AG09309 (cell line): ENCODE data around the gene TMEM131.
"Not testable (repeated sequence)": the region's sequence is repeated elsewhere in the genome, so short reads cannot be mapped to it uniquely, and the experiment has no call there.

Experiments
- DNase-seq: peaks from one replicate; pipeline ENCODE4 v3.0.0-alpha.2; 2010; ENCODE audit warnings: low read depth
- H3K4me3 ChIP-seq: 2 replicates; pipeline ENCODE4 v1.5.1; 2011; ENCODE audit warnings: mild to moderate bottlenecking, low read depth, low read length, moderate library complexity; ENCODE audit not compliant: control insufficient read depth
- TF ChIP-seq, protein P1 (sequence below): IDR thresholded peaks from 2 replicates; pipeline ENCODE4 v1.5.1; 2011; ENCODE audit warnings: mild to moderate bottlenecking, low read depth, low read length, inconsistent platforms; ENCODE audit not compliant: insufficient read depth, control insufficient read depth; ENCODE audit errors: missing control alignments

TMEM131 gene

DNA sequence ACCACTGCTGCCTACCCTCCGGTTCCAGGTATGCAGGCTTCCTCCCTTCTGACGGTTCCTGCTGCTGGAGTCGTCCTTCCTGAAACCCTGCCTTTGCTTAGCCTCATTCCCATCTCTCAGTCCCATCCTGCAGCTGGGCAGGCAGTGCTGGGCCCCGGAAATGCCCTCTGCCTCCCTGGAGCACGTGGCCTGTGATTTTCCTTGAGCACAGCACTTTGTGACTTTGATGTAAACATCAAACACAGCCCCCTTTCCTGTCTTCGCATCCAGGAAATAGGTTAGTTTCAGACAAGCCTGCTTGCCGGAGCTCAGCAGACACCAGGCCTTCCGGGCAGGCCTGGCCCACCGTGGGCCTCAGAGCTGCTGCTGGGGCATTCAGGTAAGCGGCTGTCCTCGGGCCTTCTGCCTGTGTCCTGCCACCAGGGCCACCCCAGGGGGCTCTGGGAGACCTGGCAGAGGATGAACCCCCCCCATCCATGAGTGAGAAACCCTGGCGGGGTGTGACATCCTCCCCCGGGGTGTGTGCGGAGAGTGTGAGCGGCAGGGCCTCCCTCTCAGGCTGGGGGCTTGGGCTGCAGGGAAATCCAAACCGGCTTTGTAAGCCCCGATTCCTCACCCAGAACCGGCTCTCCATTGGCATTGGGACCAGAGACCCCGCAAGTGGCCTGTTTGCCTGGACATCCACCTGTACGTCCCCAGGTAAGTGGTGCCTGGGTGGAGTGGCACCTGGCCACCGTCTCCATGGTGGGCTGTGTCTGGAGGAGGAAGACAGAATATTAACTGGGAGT lies 282.3 kb downstream of the TMEM131 start, which contains the start of gene ZAP70:
TSS of gene ZAP70 (plus strand) at position 281 of the 788 bp plus-strand sequence. CDS start 10,461 bp downstream, outside the sequence.
- no peak within 1 kb of the TSS for H3K4me3 ChIP-seq
- TF ChIP-seq, protein P1, sequence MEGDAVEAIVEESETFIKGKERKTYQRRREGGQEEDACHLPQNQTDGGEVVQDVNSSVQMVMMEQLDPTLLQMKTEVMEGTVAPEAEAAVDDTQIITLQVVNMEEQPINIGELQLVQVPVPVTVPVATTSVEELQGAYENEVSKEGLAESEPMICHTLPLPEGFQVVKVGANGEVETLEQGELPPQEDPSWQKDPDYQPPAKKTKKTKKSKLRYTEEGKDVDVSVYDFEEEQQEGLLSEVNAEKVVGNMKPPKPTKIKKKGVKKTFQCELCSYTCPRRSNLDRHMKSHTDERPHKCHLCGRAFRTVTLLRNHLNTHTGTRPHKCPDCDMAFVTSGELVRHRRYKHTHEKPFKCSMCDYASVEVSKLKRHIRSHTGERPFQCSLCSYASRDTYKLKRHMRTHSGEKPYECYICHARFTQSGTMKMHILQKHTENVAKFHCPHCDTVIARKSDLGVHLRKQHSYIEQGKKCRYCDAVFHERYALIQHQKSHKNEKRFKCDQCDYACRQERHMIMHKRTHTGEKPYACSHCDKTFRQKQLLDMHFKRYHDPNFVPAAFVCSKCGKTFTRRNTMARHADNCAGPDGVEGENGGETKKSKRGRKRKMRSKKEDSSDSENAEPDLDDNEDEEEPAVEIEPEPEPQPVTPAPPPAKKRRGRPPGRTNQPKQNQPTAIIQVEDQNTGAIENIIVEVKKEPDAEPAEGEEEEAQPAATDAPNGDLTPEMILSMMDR, result no peak
- no peak for DNase-seq

DNA sequence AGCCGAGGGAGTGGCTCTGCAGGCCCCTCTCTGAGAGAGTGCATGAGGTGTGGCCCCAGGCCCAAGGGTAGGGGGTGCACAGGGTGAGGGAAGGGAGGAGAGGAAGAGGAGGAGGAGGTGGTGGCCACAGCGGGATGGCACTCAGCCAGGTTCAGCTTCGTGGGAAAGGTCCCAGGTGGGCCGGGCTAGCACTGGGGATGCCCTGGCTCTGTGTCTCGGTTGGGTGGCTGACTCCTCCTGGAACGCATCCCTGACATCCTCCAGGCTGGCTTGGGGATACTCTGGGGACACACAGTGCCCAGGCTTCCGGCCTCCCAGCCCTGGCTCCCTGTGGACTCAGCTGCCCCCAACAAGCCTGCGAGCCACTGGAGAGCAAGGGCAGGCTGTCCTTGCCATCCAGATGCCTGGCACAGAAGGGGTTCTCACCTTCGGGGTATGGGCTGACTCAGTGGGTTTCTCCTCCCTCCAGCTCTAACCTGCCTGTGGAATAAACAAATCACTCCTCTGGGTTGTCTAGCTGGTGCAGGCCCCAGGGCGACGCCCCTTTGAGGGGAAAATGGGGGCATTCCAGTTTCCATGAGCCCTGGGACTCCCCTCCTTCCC lies 283.0 kb downstream of the TMEM131 start:
- TF ChIP-seq, protein P1, result no peak
- no peak overlapping the region for H3K4me3 ChIP-seq
- no peak for DNase-seq

DNA sequence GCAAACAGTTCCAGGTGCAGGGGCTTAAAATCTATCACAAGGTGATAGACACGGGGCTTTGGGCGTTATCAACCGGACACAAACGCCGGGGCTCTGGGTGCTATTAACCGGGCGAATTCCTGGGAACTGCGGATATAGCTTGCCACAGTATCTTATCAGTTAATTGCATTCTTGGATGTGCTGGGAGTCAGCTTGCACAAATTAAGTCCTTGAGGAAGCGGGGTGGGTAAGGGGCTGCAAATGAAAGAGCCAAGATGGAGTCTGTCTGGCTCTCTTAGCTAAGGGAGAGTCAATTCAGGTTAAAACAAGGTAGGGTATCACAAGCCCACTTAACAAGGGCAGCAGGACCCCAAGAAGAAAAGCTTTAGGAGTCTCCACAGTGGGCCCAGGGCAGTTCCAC lies 283.6 kb downstream of the TMEM131 start:
- not testable (repeated sequence) for DNase-seq, H3K4me3 ChIP-seq

DNA sequence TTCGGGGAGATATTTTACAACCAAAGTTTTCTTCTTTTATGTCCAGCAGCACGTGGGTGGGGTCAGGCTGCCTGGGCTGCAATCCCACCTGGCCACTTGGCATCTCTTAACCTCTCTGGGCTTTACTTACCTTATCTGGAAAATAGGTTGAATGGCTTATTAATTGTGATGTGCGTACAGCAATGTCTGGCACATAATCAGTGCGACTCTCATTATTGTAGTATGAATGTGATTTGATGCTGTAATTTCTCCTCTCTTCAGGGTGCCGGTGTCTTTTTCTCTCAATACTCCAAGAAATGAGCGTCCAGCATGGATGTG lies 284.4 kb downstream of the TMEM131 start:
- DNase-seq, result no peak
- TF ChIP-seq, protein P1, result no peak
- H3K4me3 ChIP-seq, result no peak overlapping the region

DNA sequence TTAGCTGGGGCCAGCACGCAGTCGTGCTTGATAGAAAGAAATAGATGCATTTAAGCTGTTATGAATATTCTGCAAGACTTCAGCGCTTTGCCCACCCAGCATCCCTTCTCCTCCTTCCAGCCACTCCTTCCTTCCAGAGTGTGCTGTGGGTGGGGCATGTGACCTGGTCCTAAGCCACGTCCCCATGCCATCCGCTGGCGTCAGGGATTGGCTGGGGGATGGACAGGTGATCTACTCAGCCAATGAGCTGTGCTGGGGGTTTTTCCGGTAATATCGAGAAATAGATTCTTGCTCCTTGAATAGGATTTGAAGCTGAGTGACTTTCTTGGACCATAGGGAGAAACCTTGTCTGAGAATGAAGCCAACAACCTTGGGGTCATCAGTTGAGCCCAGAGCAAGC lies 287.1 kb downstream of the TMEM131 start:
- DNase-seq, result no peak
- no peak overlapping the region for H3K4me3 ChIP-seq
- TF ChIP-seq, protein P1, result no peak

DNA sequence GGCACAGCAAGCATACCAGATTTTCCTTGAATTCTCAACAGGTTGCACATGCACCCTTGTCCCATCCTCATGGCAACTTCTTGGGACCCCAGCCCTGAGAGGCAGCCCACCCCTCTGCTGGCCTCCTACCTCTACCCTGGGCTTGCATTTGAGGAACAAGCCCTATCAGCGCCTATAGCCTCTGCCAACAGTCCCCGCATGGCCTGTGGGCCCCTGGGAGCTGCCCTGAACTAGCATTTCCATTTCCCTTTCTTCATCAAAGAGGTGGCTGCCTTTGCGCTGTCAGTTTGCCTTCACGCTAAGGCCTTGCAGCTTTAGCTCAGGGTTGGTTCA lies 287.7 kb downstream of the TMEM131 start:
- DNase-seq, result no peak
- H3K4me3 ChIP-seq, result no peak overlapping the region
- TF ChIP-seq, protein P1, result no peak

DNA sequence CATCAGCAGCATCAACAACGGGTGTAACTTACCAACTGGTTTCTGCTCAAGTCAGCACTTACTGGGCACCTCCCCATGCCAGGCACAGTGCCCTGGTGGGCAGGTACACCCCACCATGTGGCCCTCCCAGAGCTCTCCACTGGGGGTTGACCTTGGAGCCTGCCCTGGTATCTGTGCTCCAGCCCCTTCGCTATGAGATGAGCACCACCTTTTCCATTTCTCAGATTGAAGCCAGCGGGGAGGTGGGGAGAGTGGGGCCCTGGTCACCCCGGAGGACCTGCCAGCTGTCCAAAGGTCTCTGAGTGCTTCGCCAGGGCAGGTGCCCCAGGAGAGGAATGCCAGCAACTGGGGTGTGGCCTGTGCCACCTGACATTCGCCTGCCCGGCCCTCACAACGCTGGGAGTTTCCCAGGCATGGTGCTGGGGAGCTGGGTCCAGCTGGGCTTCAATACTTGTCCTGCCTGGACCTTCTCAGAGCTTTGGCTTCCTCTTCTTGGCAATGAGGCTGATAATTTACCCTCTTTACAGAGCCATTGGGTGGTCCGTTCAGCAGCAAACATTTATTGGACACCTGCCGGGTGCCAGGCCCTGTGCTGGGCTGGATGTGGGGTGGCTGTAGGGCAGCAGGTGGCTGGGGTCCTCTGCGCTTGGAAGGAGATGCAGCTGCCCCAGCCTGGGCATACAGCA lies 288.2 kb downstream of the TMEM131 start:
- H3K4me3 ChIP-seq, result no peak overlapping the region
- TF ChIP-seq, protein P1, result no peak

More for the DNA sequence above, 288.2 kb downstream of the TMEM131 start:
- no peak for DNase-seq
